WTC11 (cell line): ENCODE results near the gene ZNF804B.

ENCODE experiments used
- ATF3 ChIP-seq: sonication (generic); formaldehyde crosslinking; conservative IDR thresholded peaks from 2 replicates; pipeline ENCODE4 v1.8.1; 2022; ENCODE audit warnings: mild to moderate bottlenecking, missing genetic modification reagents
- CBFB ChIP-seq: sonication (generic); formaldehyde crosslinking; IDR thresholded peaks from 2 replicates; pipeline ENCODE4 v1.8.1; 2022; ENCODE audit warnings: mild to moderate bottlenecking, low read depth, missing genetic modification reagents
- CTCF ChIP-seq: fragments of 200-600 bp; IDR thresholded peaks from 2 replicates; pipeline ENCODE4 v1.8.0; 2022; ENCODE audit warnings: antibody characterized with exemption
- ESRRA ChIP-seq: sonication (generic); formaldehyde crosslinking; IDR thresholded peaks from 2 replicates; pipeline ENCODE4 v1.8.1; 2022; ENCODE audit warnings: mild to moderate bottlenecking, missing genetic modification reagents, borderline replicate concordance
- MAX ChIP-seq: sonication (generic); formaldehyde crosslinking; IDR thresholded peaks from 2 replicates; pipeline ENCODE4 v1.8.0; 2022; ENCODE audit warnings: mild to moderate bottlenecking, missing genetic modification reagents
- MLX ChIP-seq: sonication (generic); formaldehyde crosslinking; IDR thresholded peaks from 2 replicates; pipeline ENCODE4 v1.8.1; 2023; ENCODE audit warnings: mild to moderate bottlenecking, missing genetic modification reagents, moderate library complexity
- PREB ChIP-seq: sonication (generic); formaldehyde crosslinking; IDR thresholded peaks from 2 replicates; pipeline ENCODE4 v1.8.1; 2022; ENCODE audit warnings: mild to moderate bottlenecking, missing genetic modification reagents, moderate library complexity, borderline replicate concordance
- USF2 ChIP-seq: sonication (generic); formaldehyde crosslinking; IDR thresholded peaks from 2 replicates; pipeline ENCODE4 v1.8.1; 2023; ENCODE audit warnings: mild to moderate bottlenecking, missing genetic modification reagents, moderate library complexity
- ZNF121 ChIP-seq: sonication (generic); formaldehyde crosslinking; IDR thresholded peaks from 2 replicates; pipeline ENCODE4 v1.8.0; 2023; ENCODE audit warnings: missing genetic modification reagents
- ZNF423 ChIP-seq: fragments of 250-450 bp; sonication (Bioruptor Pico); IDR thresholded peaks from 2 replicates; pipeline ENCODE4 v2.1.2; 2022; ENCODE audit warnings: mild to moderate bottlenecking, moderate library complexity

GRCh38 chr7:88735920-88736319 lies 23.6 kb upstream of the ZNF804B start:
- no peak for TF ChIP-seq ESRRA (CRISPR knock-in tag)
- TF ChIP-seq ZNF423 (CRISPR knock-in tag): no peak
- no peak for TF ChIP-seq CTCF
- no peak for TF ChIP-seq CBFB (CRISPR knock-in tag)
- TF ChIP-seq MAX (CRISPR knock-in tag): no peak
- TF ChIP-seq MLX (CRISPR knock-in tag): no peak
- TF ChIP-seq ATF3 (CRISPR knock-in tag): no peak
- TF ChIP-seq ZNF121 (CRISPR knock-in tag): no peak
- no peak for TF ChIP-seq PREB (CRISPR knock-in tag)
- TF ChIP-seq USF2 (CRISPR knock-in tag): no peak
